NB4 (cell line): ENCODE results near the gene ERGIC1.

Source experiments
- POLR2A ChIP-seq: IDR thresholded peaks from 2 replicates; pipeline ENCODE4 v1.6.1; 2011; ENCODE audit warnings: mild to moderate bottlenecking; ENCODE audit not compliant: insufficient read length; ENCODE audit errors: extremely low read depth
- TF ChIP-seq, protein P1 (sequence below): IDR thresholded peaks from one replicate; pipeline ENCODE4 v1.5.1; 2012; ENCODE audit warnings: low read depth, low read length
- TF ChIP-seq, protein P2 (sequence below): IDR thresholded peaks from 2 replicates; pipeline ENCODE4 v1.6.1; 2011; ENCODE audit warnings: low read depth, low read length

DNA sequence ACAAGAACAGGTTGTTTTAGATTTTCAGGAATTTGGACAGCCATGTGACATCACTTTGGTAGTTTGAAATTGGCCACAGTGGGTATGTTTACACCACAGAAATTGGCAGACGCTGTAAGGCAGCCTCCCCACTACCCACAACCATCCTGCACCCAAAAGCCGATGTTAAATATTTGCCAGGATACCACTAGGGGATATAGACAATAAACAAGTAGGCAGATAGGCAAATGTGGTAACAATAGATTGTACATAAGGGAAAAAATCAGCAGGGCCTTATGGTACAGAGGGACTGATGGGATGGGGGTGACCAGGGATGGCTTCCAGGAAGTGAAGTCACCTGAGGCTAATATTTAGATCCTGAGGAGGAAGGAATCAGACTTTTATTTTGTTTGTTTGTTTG is 31.9 kb upstream of the ERGIC1 start:
- TF ChIP-seq POLR2A: no peak
- TF ChIP-seq, protein P1, sequence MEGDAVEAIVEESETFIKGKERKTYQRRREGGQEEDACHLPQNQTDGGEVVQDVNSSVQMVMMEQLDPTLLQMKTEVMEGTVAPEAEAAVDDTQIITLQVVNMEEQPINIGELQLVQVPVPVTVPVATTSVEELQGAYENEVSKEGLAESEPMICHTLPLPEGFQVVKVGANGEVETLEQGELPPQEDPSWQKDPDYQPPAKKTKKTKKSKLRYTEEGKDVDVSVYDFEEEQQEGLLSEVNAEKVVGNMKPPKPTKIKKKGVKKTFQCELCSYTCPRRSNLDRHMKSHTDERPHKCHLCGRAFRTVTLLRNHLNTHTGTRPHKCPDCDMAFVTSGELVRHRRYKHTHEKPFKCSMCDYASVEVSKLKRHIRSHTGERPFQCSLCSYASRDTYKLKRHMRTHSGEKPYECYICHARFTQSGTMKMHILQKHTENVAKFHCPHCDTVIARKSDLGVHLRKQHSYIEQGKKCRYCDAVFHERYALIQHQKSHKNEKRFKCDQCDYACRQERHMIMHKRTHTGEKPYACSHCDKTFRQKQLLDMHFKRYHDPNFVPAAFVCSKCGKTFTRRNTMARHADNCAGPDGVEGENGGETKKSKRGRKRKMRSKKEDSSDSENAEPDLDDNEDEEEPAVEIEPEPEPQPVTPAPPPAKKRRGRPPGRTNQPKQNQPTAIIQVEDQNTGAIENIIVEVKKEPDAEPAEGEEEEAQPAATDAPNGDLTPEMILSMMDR: no peak
- TF ChIP-seq, protein P2, sequence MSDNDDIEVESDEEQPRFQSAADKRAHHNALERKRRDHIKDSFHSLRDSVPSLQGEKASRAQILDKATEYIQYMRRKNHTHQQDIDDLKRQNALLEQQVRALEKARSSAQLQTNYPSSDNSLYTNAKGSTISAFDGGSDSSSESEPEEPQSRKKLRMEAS: no peak
